Osteoblast (primary cell): ENCODE data around the gene CFAP43. TPM values are rescaled to one million over a fixed set of nuclear protein-coding genes. Genes with fewer than 3 reads are reported as not detected.

Experiments used
- DNase-seq: peaks from one replicate; pipeline ENCODE4 v3.0.0; 2011; ENCODE audit warnings: low spot score, mixed read lengths; ENCODE audit not compliant: insufficient read length; ENCODE audit errors: missing footprints
- H2AFZ ChIP-seq: 2 replicates; pipeline ENCODE4 v1.6.0; 2011; ENCODE audit warnings: mild to moderate bottlenecking, low read length
- H3K27ac ChIP-seq: 2 replicates; pipeline ENCODE4 v1.5.1; 2011; ENCODE audit warnings: mild to moderate bottlenecking, low read depth, low read length, moderate library complexity
- H3K27me3 ChIP-seq: 2 replicates; pipeline ENCODE4 v1.6.0; 2012; ENCODE audit warnings: mild to moderate bottlenecking, control low read depth, inconsistent platforms, low read length, moderate library complexity; ENCODE audit not compliant: insufficient read depth
- H3K36me3 ChIP-seq: 2 replicates; pipeline ENCODE4 v1.5.1; 2011; ENCODE audit warnings: mild to moderate bottlenecking, low read length, control low read depth, moderate library complexity; ENCODE audit not compliant: insufficient read depth
- H3K4me1 ChIP-seq: 2 replicates; pipeline ENCODE4 v1.5.1; 2011; ENCODE audit warnings: mild to moderate bottlenecking, low read length, control low read depth, moderate library complexity; ENCODE audit not compliant: insufficient read depth
- H3K4me2 ChIP-seq: 2 replicates; pipeline ENCODE4 v1.6.0; 2011; ENCODE audit warnings: mild to moderate bottlenecking, low read length; ENCODE audit not compliant: insufficient read depth
- H3K4me3 ChIP-seq: fragments of 200-600 bp; sonication (generic); 3 replicates; pipeline ENCODE4 v1.5.1; 2012; ENCODE audit warnings: mild to moderate bottlenecking, low read length, inconsistent platforms; ENCODE audit not compliant: insufficient read depth
- H3K79me2 ChIP-seq: 2 replicates; pipeline ENCODE4 v1.6.0; 2012; ENCODE audit warnings: mild to moderate bottlenecking, low read length, control low read depth, inconsistent platforms; ENCODE audit not compliant: insufficient read depth
- H3K9me3 ChIP-seq: 2 replicates; pipeline ENCODE4 v1.5.1; 2011; ENCODE audit warnings: low read depth, low read length, control low read depth
- H4K20me1 ChIP-seq: 2 replicates; pipeline ENCODE4 v1.6.0; 2012; ENCODE audit warnings: mild to moderate bottlenecking, low read length, control low read depth; ENCODE audit not compliant: insufficient read depth
- CTCF ChIP-seq: IDR thresholded peaks from 2 replicates; pipeline ENCODE4 v1.5.1; 2011; ENCODE audit warnings: mild to moderate bottlenecking, low read depth, low read length, moderate library complexity; ENCODE audit errors: extremely low read depth
- total RNA-seq: library from RNA; depleted of rRNA; stranded (reverse); fragments of >200 nt; gene quantifications from 2 replicates; pipeline ENCODE4 v1.2.3, GENCODE V29; 2012

CFAP43 gene
- total RNA-seq, 1 donor, result 0.36 TPM

- Histone ChIP-seq H3K4me1 (no peaks in the 10 kb centered on the region), H3K4me2 (no peak overlapping the region), H4K20me1 (no peaks in the 10 kb centered on the region), H3K4me3 (no peak overlapping the region), H3K9me3 (no peaks in the 10 kb centered on the region), H3K79me2 (no peaks in the 10 kb centered on the region), H3K27me3 (peaks cover 29% of the 10 kb centered on the region), H3K36me3 (no peaks in the 10 kb centered on the region), H2AFZ (no peak overlapping the region), H3K27ac (no peak overlapping the region)
- DNase-seq, result no peak
- TF ChIP-seq CTCF, result no peak
Measured at GRCh38 chr10:104242545-104242944, 10.4 kb upstream of the CFAP43 start.

GRCh38 chr10:104240078-104240477 lies 7.9 kb upstream of the CFAP43 start:
- Histone ChIP-seq H3K4me1 (no peaks in the 10 kb centered on the region), H3K27me3 (peaks cover 29% of the 10 kb centered on the region), H3K4me3 (no peak overlapping the region), H3K27ac (no peak overlapping the region), H2AFZ (no peak overlapping the region), H3K9me3 (no peaks in the 10 kb centered on the region), H4K20me1 (no peaks in the 10 kb centered on the region), H3K79me2 (no peaks in the 10 kb centered on the region), H3K4me2 (no peak overlapping the region), H3K36me3 (no peaks in the 10 kb centered on the region)
- no peak for DNase-seq
- no peak for TF ChIP-seq CTCF

- no peaks in the 10 kb centered on the region for H3K79me2 ChIP-seq
- peaks cover 3% of the 10 kb centered on the region for H3K4me1 ChIP-seq
- peaks cover 19% of the 10 kb centered on the region for H3K27me3 ChIP-seq
- no peak overlapping the region for H3K4me2 ChIP-seq
- no peak overlapping the region for H2AFZ ChIP-seq
- H3K36me3 ChIP-seq, result no peaks in the 10 kb centered on the region
- no peak overlapping the region for H3K4me3 ChIP-seq
- H3K9me3 ChIP-seq, result no peaks in the 10 kb centered on the region
- no peak for DNase-seq
- TF ChIP-seq CTCF, result no peak
- no peak overlapping the region for H3K27ac ChIP-seq
- no peaks in the 10 kb centered on the region for H4K20me1 ChIP-seq
Measured at GRCh38 chr10:104235801-104236200, 3.6 kb upstream of the CFAP43 start.

GRCh38 chr10:104234934-104235333 lies 2.8 kb upstream of the CFAP43 start:
- no peaks in the 10 kb centered on the region for H3K36me3 ChIP-seq
- no peaks in the 10 kb centered on the region for H3K79me2 ChIP-seq
- H3K4me2 ChIP-seq, result no peak overlapping the region
- H4K20me1 ChIP-seq, result no peaks in the 10 kb centered on the region
- no peaks in the 10 kb centered on the region for H3K9me3 ChIP-seq
- no peak for TF ChIP-seq CTCF
- peaks cover 10% of the 10 kb centered on the region for H3K27me3 ChIP-seq
- peaks cover 3% of the 10 kb centered on the region for H3K4me1 ChIP-seq
- no peak overlapping the region for H3K27ac ChIP-seq
- H2AFZ ChIP-seq, result no peak overlapping the region
- DNase-seq, result no peak
- H3K4me3 ChIP-seq, result no peak overlapping the region
